ENCODE data around the gene MDM2.

GRCh38 chr12:68796399-68796798 is 11.6 kb upstream of the MDM2 start:
- no peak for TF ChIP-seq CTCF (IDR thresholded peaks at IDR 0.05 in 8 of 11, conservative IDR thresholded peaks at IDR 0.05 in 3 of 11)
- TF ChIP-seq POLR2A (IDR thresholded peaks at IDR 0.05), result no peak
- TF ChIP-seq POLR2AphosphoS5 (IDR thresholded peaks at IDR 0.05), result no peak

All from spleen (tissue), 7 donors.